Activated B cell treated with CpG ODN at 0.5 μM for 24 hours (primary cell): Measurements from ENCODE around the gene BCAS3. TPM values are rescaled to one million over a fixed set of nuclear protein-coding genes. Genes with fewer than 3 reads are reported as not detected.

Experiments
- ATAC-seq: fragments of 200-7000 bp; cut with Tn5 transposase; one replicate; pipeline ENCODE4 v1.10.0; 2021; ENCODE audit warnings: low read depth, mild to moderate bottlenecking, moderate library complexity
- CTCF ChIA-PET: fragments of 350-600 bp; sonication (Branson Sonifier 250); formaldehyde crosslinking; loops from one replicate; lab custom pipeline; 2021; ENCODE audit warnings: antibody characterized with exemption; lab: Charles Lee
- POLR2A ChIA-PET: fragments of 350-600 bp; sonication (Branson Sonifier 250); formaldehyde crosslinking; loops from one replicate; lab custom pipeline; 2021; ENCODE audit warnings: antibody characterized with exemption; lab: Charles Lee
- DNase-seq: peaks from one replicate; pipeline ENCODE4 v3.0.0; 2022
- H3K27ac Mint-ChIP-seq: one replicate; pipeline ENCODE4 v1.8.0; 2020; ENCODE audit warnings: mixed read lengths
- H3K27me3 Mint-ChIP-seq: one replicate; pipeline ENCODE4 v1.8.0; 2021; ENCODE audit warnings: mixed read lengths
- H3K36me3 Mint-ChIP-seq: one replicate; pipeline ENCODE4 v1.8.0; 2021; ENCODE audit warnings: low read depth, mixed read lengths
- H3K4me1 Mint-ChIP-seq: one replicate; pipeline ENCODE4 v1.8.0; 2021; ENCODE audit warnings: mixed read lengths
- H3K4me3 Mint-ChIP-seq: one replicate; pipeline ENCODE4 v1.8.0; 2020; ENCODE audit warnings: mild to moderate bottlenecking, mixed read lengths
- H3K9me3 Mint-ChIP-seq: one replicate; pipeline ENCODE4 v1.8.0; 2020; ENCODE audit warnings: mixed read lengths
- CTCF ChIP-seq: fragments of 200-600 bp; IDR thresholded peaks from one replicate; pipeline ENCODE4 v1.8.0; 2022; ENCODE audit warnings: antibody characterized with exemption, mild to moderate bottlenecking
- intact Hi-C: fragments of 100-400 bp; cut with micrococcal nuclease; formaldehyde crosslinking; loops from one replicate; pipeline ENCODE4 v1.15.1; 2024
- total RNA-seq: library from RNA; stranded (reverse); gene quantifications from 2 replicates; pipeline ENCODE4 v1.2.3, GENCODE V29; 2022

The BCAS3 gene
- total RNA-seq, 1 donor from 2014 or later, result 37.5 TPM

- TF ChIP-seq CTCF, result no peak
- DNase-seq, result no peak
- POLR2A ChIA-PET, result no interaction called here
- intact Hi-C loops, result no loop called here
- no peak for ATAC-seq
- Mint-ChIP-seq H3K27me3 (no peaks in the 10 kb centered on the region), H3K9me3 (no peaks in the 10 kb centered on the region), H3K27ac (no peak overlapping the region), H3K36me3 (peaks cover 1% of the 10 kb centered on the region), H3K4me1 (peaks cover 14% of the 10 kb centered on the region), H3K4me3 (no peak overlapping the region)
- CTCF ChIA-PET, result no interaction called here
These were observed 510.4 kb downstream of the BCAS3 start for GRCh38 chr17:61188081-61188480.

GRCh38 chr17:61189968-61190367 is 512.3 kb downstream of the BCAS3 start:
- peaks cover 1% of the 10 kb centered on the region for H3K36me3 Mint-ChIP-seq
- intact Hi-C loops, result no loop called here
- no peak for ATAC-seq
- DNase-seq, result no peak
- H3K27me3 Mint-ChIP-seq, result no peaks in the 10 kb centered on the region
- CTCF ChIA-PET, result no interaction called here
- peaks cover under 1% of the 10 kb centered on the region for H3K4me1 Mint-ChIP-seq
- POLR2A ChIA-PET, result no interaction called here
- no peak for TF ChIP-seq CTCF
- no peak overlapping the region for H3K4me3 Mint-ChIP-seq
- no peak overlapping the region for H3K27ac Mint-ChIP-seq
- H3K9me3 Mint-ChIP-seq, result no peaks in the 10 kb centered on the region

GRCh38 chr17:61196302-61196704 is 518.7 kb downstream of the BCAS3 start:
- CTCF ChIA-PET, result no interaction called here

GRCh38 chr17:61196799-61197198 is 519.1 kb downstream of the BCAS3 start:
- CTCF ChIA-PET, result no interaction called here
- Mint-ChIP-seq H3K27ac (no peak overlapping the region), H3K4me1 (no peaks in the 10 kb centered on the region), H3K9me3 (no peaks in the 10 kb centered on the region), H3K4me3 (no peak overlapping the region), H3K27me3 (no peaks in the 10 kb centered on the region), H3K36me3 (peaks cover 3% of the 10 kb centered on the region)
- ATAC-seq, result no peak
- intact Hi-C loops, result no loop called here
- DNase-seq, result no peak
- no peak for TF ChIP-seq CTCF
- POLR2A ChIA-PET, result no interaction called here

More at GRCh38 chr17:61196302-61196704, 518.7 kb downstream of the BCAS3 start:
- no peak overlapping the region for H3K27ac Mint-ChIP-seq
- intact Hi-C loops, result no loop called here
- H3K36me3 Mint-ChIP-seq, result peaks cover 2% of the 10 kb centered on the region
- TF ChIP-seq CTCF, result no peak
- H3K27me3 Mint-ChIP-seq, result no peaks in the 10 kb centered on the region
- no peaks in the 10 kb centered on the region for H3K9me3 Mint-ChIP-seq
- POLR2A ChIA-PET, result no interaction called here
- no peak for ATAC-seq
- H3K4me1 Mint-ChIP-seq, result no peaks in the 10 kb centered on the region
- DNase-seq, result no peak
- no peak overlapping the region for H3K4me3 Mint-ChIP-seq

- DNase-seq, result no peak
- H3K9me3 Mint-ChIP-seq, result no peaks in the 10 kb centered on the region
- H3K27ac Mint-ChIP-seq, result no peak overlapping the region
- intact Hi-C loops, result no loop called here
- no peak for TF ChIP-seq CTCF
- POLR2A ChIA-PET, result no interaction called here
- H3K36me3 Mint-ChIP-seq, result peaks cover 2% of the 10 kb centered on the region
- no peak overlapping the region for H3K4me3 Mint-ChIP-seq
- H3K27me3 Mint-ChIP-seq, result no peaks in the 10 kb centered on the region
- no peaks in the 10 kb centered on the region for H3K4me1 Mint-ChIP-seq
- ATAC-seq, result no peak
- CTCF ChIA-PET, result no interaction called here
These were observed 522.0 kb downstream of the BCAS3 start for GRCh38 chr17:61199431-61200338.
